H1 (cell line): ENCODE data around the gene ADAM30. TPM values are rescaled to one million over a fixed set of nuclear protein-coding genes. Genes with fewer than 3 reads are reported as not detected.

Experiments
- CREB1 ChIP-seq: IDR thresholded peaks from 2 replicates; pipeline ENCODE4 v1.6.1; 2012; ENCODE audit warnings: inconsistent platforms
- KDM4A ChIP-seq: IDR thresholded peaks from one replicate; pipeline ENCODE4 v1.7.1; 2012; ENCODE audit warnings: low read depth, mild to moderate bottlenecking, moderate library complexity, low read length, inconsistent platforms; ENCODE audit not compliant: severe bottlenecking
- RFX5 ChIP-seq: IDR thresholded peaks from 2 replicates; pipeline ENCODE4 v1.6.1; 2011; ENCODE audit warnings: low read depth, low read length, improper control_type of control experiment, borderline replicate concordance
- SIRT6 ChIP-seq: IDR thresholded peaks from one replicate; pipeline ENCODE4 v1.7.1; 2012; ENCODE audit warnings: low read length, inconsistent platforms
- SIX5 ChIP-seq: IDR thresholded peaks from 2 replicates; pipeline ENCODE4 v1.6.1; 2011; ENCODE audit warnings: mild to moderate bottlenecking, low read depth, low read length
- ZNF274 ChIP-seq: IDR thresholded peaks from 2 replicates; pipeline ENCODE4 v1.7.0; 2012; ENCODE audit warnings: low read length, borderline replicate concordance; ENCODE audit errors: extremely low read depth
- polyA plus RNA-seq, 7 experiments: library from polyadenylated mRNA; depleted of rRNA in 3 of 7; stranded (reverse) in 5 of 7; unstranded in 2 of 7; fragments of >200 nt in 5 of 7; fragments of 200-250 nt in 2 of 7; gene quantifications; 1 replicate in 5 of 7; 2 replicates in 1 of 7; 4 replicates in 1 of 7; pipeline versions ENCODE4 v1.2.1 to v1.2.3, GENCODE V29; 2011 to 2013; ENCODE audit warnings: missing spikeins in 2 of 7, mixed read lengths in 2 of 7
- total RNA-seq: library from RNA; stranded (reverse); fragmentation: NEBNext Ultra II Directional; extraction: Animal tissue kit (Norgen Biotek cat#: 25700); gene quantifications from 2 replicates; pipeline ENCODE4 v1.2.1, GENCODE V29; 2021
- TF ChIP-seq, protein P1 (sequence below), 3 experiments: IDR thresholded peaks; 1 replicate in 2 of 3; 2 replicates in 1 of 3; pipeline versions ENCODE4 v1.5.1 to v1.6.1; 2011; ENCODE audit warnings: low read length in 3 of 3, mild to moderate bottlenecking in 3 of 3, inconsistent platforms in 2 of 3, low read depth in 1 of 3, moderate library complexity in 1 of 3; ENCODE audit not compliant: insufficient read depth in 1 of 3; ENCODE audit errors: control extremely low read depth in 1 of 3

Gene ADAM30
- total and polyA plus RNA-seq, 2 of the 8 experiments (the other 6 are each of a cell fraction or from before 2014, with no cell fraction given): not detected

DNA sequence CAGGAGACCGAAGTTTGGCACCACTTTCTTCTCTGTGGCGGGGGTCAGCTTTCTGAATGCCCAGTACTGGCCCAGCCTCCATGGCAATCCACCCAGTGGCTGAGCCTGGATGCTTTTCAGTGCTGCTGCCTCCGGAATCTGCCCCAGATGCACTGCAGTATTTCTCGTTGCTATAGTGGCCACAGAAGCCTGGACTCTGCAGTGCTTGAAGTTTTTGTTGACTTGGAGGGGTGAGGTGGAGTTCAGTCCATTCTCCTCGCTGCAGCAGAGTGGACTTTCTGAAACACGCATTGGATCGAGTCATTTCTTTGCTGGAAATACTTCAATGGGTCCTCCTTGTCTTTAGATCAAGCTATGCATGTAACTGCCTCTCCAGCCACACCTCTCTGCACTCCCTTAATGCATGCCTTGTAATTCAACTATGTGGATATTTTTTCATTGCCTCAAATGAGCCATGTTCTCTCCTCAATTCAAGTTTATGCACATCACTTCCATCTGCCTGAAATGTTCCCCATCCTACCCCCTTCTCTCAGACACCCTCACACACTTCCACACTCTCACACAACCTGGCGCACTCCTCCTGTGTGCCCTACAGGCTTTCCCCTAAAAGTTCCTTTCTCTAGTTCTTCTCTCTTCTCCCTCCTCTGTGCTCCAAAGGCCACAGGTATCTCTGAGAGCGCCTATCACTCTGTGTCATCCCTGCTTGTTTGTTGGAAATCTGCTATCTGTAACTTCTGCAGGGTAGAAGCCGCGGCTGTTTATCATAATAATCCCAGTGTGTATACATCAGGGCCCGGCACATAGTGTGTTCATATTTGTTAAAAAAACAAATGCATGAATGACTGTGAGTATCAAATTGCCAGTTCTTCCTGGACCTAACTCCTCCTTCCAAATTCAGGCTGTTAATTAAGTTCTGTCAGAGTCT, 16.5 kb downstream of the ADAM30 start (continued):
- no peak for TF ChIP-seq SIRT6
- TF ChIP-seq RFX5: no peak
- TF ChIP-seq, protein P1, sequence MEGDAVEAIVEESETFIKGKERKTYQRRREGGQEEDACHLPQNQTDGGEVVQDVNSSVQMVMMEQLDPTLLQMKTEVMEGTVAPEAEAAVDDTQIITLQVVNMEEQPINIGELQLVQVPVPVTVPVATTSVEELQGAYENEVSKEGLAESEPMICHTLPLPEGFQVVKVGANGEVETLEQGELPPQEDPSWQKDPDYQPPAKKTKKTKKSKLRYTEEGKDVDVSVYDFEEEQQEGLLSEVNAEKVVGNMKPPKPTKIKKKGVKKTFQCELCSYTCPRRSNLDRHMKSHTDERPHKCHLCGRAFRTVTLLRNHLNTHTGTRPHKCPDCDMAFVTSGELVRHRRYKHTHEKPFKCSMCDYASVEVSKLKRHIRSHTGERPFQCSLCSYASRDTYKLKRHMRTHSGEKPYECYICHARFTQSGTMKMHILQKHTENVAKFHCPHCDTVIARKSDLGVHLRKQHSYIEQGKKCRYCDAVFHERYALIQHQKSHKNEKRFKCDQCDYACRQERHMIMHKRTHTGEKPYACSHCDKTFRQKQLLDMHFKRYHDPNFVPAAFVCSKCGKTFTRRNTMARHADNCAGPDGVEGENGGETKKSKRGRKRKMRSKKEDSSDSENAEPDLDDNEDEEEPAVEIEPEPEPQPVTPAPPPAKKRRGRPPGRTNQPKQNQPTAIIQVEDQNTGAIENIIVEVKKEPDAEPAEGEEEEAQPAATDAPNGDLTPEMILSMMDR (IDR thresholded peaks at IDR 0.05; ENCODE audit: control extremely low read depth in 1 of 3, insufficient read depth in 1 of 3, low read depth in 1 of 3, low read length in 3 of 3): no peak
- TF ChIP-seq KDM4A: no peak
- no peak for TF ChIP-seq CREB1
- TF ChIP-seq SIX5: no peak
- no peak for TF ChIP-seq ZNF274
